Measurements from ENCODE around the gene CAMKMT. TPM values are rescaled to one million over a fixed set of nuclear protein-coding genes. Genes with fewer than 3 reads are reported as not detected.

CAMKMT gene
- 5.0 and 6.8 TPM in 2 replicates for total RNA-seq

DNA sequence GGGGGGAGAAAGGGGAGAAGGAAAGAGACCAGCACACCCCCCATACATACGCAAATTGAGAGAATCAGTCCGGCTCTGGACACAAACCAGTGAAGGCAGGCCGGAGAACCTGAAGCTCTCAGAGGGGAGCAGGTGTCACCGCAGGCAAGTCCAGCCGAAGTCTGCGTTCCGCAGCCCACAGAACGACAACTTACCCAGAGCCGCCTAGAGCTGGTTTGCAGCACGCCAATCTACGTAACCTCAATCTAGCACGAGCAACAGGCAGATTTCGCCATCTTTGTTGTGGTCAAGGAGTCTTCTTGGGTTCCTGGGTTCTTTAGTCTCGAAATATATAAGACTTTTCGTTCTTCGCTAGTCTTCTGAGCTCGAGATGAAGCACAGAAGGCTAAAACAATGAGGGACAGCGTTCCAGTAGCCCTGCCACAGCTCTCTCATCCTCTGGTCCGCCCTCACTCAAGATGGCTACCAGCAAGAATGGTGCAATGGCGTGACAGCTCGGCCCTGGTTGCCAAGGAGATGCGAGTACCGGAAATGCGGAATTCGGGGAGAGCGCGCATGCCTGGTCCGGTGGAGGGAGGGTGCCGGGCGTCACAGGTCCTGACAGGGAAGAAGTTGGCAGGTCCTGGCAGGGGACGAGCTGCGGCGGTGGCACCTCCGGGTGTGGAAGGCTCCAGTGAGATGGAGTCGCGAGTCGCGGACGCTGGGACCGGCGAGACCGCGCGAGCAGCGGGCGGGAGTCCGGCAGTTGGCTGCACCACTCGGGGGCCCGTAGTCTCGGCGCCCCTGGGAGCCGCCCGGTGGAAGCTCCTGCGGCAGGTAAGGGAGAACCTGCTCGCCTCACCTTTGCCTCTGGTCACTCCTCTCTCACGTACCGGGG, at the start of gene CAMKMT, which contains the start of gene PREPL:
TSS of gene CAMKMT (plus strand) at position 618 of the 877 bp plus-strand sequence.
TSS of gene PREPL (minus strand) at position 165 of the 877 bp plus-strand sequence. CDS start 15,152 bp downstream, outside the sequence.

Other genes with a start within 250 kb of the CAMKMT start
- gene PPM1B, start 193.1 kb upstream of the CAMKMT start, total RNA-seq: 8.4 and 10.0 TPM in 2 replicates
- gene SLC3A1, start 86.5 kb upstream of the CAMKMT start, total RNA-seq: not detected in 2 replicates
- 14.1 and 21.6 TPM in 2 replicates for gene PREPL, start 453 bp upstream of the CAMKMT start, total RNA-seq